KMS-11 (cell line): Measurements from ENCODE around the gene TAS2R4.

ENCODE experiments used
- H2AFZ ChIP-seq: fragments of 200-600 bp; sonication (generic); 2 replicates; pipeline ENCODE4 v1.6.1; 2016; ENCODE audit warnings: antibody characterized with exemption, mixed run types, low read depth
- H3K27ac ChIP-seq: fragments of 200-600 bp; sonication (generic); 2 replicates; pipeline ENCODE4 v1.6.1; 2016; ENCODE audit warnings: mild to moderate bottlenecking, mixed run types
- H3K27me3 ChIP-seq: fragments of 200-600 bp; sonication (generic); 2 replicates; pipeline ENCODE4 v1.6.1; 2017; ENCODE audit warnings: mild to moderate bottlenecking, low read depth, mixed run types, moderate library complexity; ENCODE audit not compliant: insufficient read depth
- H3K36me3 ChIP-seq: fragments of 200-600 bp; sonication (generic); 2 replicates; pipeline ENCODE4 v1.6.1; 2017; ENCODE audit warnings: mild to moderate bottlenecking, mixed run types; ENCODE audit not compliant: insufficient read depth
- H3K4me1 ChIP-seq: fragments of 200-600 bp; sonication (generic); 2 replicates; pipeline ENCODE4 v1.6.1; 2016; ENCODE audit warnings: mild to moderate bottlenecking, low read depth, mixed run types; ENCODE audit not compliant: poor library complexity, severe bottlenecking
- H3K4me2 ChIP-seq: fragments of 200-600 bp; sonication (generic); 2 replicates; pipeline ENCODE4 v1.7.0; 2016; ENCODE audit warnings: mild to moderate bottlenecking, mixed run types
- H3K4me3 ChIP-seq: fragments of 200-600 bp; sonication (generic); IDR thresholded peaks from 2 replicates; pipeline ENCODE4 v1.6.1; 2017; ENCODE audit warnings: low read depth, low read length, mixed read lengths; ENCODE audit not compliant: insufficient read depth
- H3K79me2 ChIP-seq: fragments of 200-600 bp; sonication (generic); 2 replicates; pipeline ENCODE4 v1.6.1; 2016; ENCODE audit warnings: low read depth, mixed run types; ENCODE audit not compliant: insufficient read depth
- H3K9ac ChIP-seq: fragments of 200-600 bp; sonication (generic); 2 replicates; pipeline ENCODE4 v1.6.1; 2016; ENCODE audit warnings: mild to moderate bottlenecking, mixed run types
- H4K20me1 ChIP-seq: fragments of 200-600 bp; sonication (generic); 2 replicates; pipeline ENCODE4 v1.6.1; 2016; ENCODE audit warnings: mild to moderate bottlenecking, mixed run types; ENCODE audit not compliant: insufficient read depth
- CTCF ChIP-seq: fragments of 200-600 bp; sonication (generic); conservative IDR thresholded peaks from 2 replicates; pipeline ENCODE4 v1.6.1; 2017; ENCODE audit warnings: low read depth, mild to moderate bottlenecking, antibody characterized with exemption, low read length, moderate library complexity, mixed read lengths

TAS2R4 gene

GRCh38 chr7:141776374-141776773 lies at the start of gene TAS2R4:
TAS2R4 (plus strand) TSS chr7:141776674; CDS start chr7:141778489, 1,815 bp downstream.
- Histone ChIP-seq H3K36me3 (no peaks in the 10 kb centered on the region), H2AFZ (no peak within 1 kb of the TSS)
- TF ChIP-seq CTCF, result no peak

GRCh38 chr7:141729020-141729419 lies 47.5 kb upstream of the TAS2R4 start:
- TF ChIP-seq CTCF, result no peak
- H3K36me3 ChIP-seq, result no peaks in the 10 kb centered on the region
- no peaks in the 10 kb centered on the region for H3K79me2 ChIP-seq
- H3K27ac ChIP-seq, result no peak overlapping the region
- H3K4me3 ChIP-seq, result no peak overlapping the region
- H3K9ac ChIP-seq, result no peak overlapping the region
- no peak overlapping the region for H3K4me2 ChIP-seq
- H3K27me3 ChIP-seq, result no peaks in the 10 kb centered on the region
- H3K4me1 ChIP-seq, result no peaks in the 10 kb centered on the region
- no peaks in the 10 kb centered on the region for H4K20me1 ChIP-seq
- no peak overlapping the region for H2AFZ ChIP-seq

More at GRCh38 chr7:141776374-141776773, at the start of gene TAS2R4:
- Histone ChIP-seq H3K9ac (no peak within 1 kb of the TSS), H3K79me2 (no peaks in the 10 kb centered on the region), H4K20me1 (no peaks in the 10 kb centered on the region), H3K4me3 (no peak within 1 kb of the TSS), H3K4me2 (no peak within 1 kb of the TSS), H3K4me1 (no peaks in the 10 kb centered on the region), H3K27ac (no peak within 1 kb of the TSS), H3K27me3 (no peaks in the 10 kb centered on the region)

GRCh38 chr7:141731476-141732149 lies 44.9 kb upstream of the TAS2R4 start:
- Histone ChIP-seq H4K20me1 (no peaks in the 10 kb centered on the region), H3K36me3 (no peaks in the 10 kb centered on the region), H2AFZ (no peak overlapping the region), H3K79me2 (no peaks in the 10 kb centered on the region), H3K9ac (no peak overlapping the region), H3K4me1 (peaks cover under 1% of the 10 kb centered on the region), H3K27me3 (no peaks in the 10 kb centered on the region), H3K4me2 (no peak overlapping the region), H3K4me3 (no peak overlapping the region), H3K27ac (no peak overlapping the region)
- TF ChIP-seq CTCF, result no peak

- no peak for TF ChIP-seq CTCF
- Histone ChIP-seq H3K36me3 (peaks cover 11% of the 10 kb centered on the region; the same call in 1 of the 2 replicates), H3K9ac (peak overlapping the region; percentile 68)
Measured at GRCh38 chr7:141737118-141737835, 39.2 kb upstream of the TAS2R4 start.

More at GRCh38 chr7:141737118-141737835, 39.2 kb upstream of the TAS2R4 start:
- Histone ChIP-seq H3K4me3 (no peak overlapping the region), H3K27ac (peak overlapping the region; percentile 80), H3K4me1 (peaks cover 28% of the 10 kb centered on the region), H3K27me3 (no peaks in the 10 kb centered on the region), H2AFZ (peak overlapping the region; percentile 89), H4K20me1 (no peaks in the 10 kb centered on the region), H3K79me2 (peaks cover 32% of the 10 kb centered on the region), H3K4me2 (peak overlapping the region; percentile 61)
